GM21528 (cell line): ENCODE results near the gene ANTXR1.

Experiments
- ATAC-seq: cut with Tn5 transposase; IDR thresholded peaks from one replicate; pipeline ENCODE4 v1.9.1; 2021; ENCODE audit warnings: mild to moderate bottlenecking, moderate library complexity; ENCODE audit not compliant: unreplicated experiment, low FRiP score

Gene ANTXR1

DNA sequence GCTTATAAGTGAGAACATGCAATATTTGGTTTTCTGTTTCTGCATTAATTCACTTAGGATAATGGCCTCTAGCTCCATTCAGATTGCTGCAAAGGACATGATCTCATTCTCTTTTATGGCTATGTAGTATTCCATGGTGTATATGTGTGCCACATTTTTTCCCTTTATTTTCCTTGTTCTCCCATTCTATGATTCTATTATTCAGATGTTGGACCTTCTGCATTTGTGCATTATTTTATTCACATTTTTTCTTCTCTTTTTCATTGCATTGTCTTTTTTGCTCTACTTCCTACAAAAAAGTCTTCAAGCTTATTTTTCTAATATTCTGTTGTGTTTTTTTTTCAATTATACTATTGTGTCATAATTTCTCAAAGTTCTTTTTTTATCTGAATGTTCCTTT lies 11.1 kb upstream of the ANTXR1 start:
- ATAC-seq = no peak

DNA sequence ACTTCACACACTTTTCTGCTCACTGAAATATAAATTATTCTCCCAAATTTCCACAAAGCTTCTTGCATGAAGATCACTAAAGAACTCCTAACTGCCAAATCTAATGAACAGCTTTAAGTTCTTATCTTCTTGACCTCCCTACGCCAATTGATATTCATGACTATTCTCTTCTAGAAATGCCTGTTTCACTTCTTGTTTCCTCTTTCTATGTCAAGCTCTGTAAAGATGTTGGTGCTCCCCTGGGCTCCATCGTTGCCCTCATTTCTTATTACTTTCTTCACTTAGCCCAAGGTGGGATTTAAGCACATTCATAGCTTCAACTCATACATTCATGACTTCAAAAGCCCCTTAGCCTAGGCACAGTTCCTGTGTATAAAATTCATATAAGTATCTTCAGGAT lies 9.2 kb upstream of the ANTXR1 start:
- ATAC-seq = no peak

DNA sequence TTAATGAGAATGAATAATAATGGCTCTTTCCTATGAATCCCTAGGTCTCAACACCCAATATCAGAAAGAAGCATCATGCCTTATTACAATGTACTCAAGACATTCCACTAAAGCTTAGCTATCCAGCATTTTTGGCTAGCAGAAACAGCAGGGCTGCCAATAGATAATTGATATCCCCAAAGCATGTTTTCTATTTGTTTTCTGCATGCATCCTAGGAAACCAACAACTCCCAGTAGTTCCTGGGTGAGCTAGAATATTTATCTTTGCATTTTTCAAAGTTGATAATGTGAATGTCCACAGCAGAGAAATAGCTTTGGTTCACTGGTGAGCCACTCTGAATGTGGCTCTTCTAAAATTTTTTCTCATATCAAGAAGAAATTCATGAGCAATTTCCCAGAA lies 5.8 kb upstream of the ANTXR1 start:
- ATAC-seq = no peak

DNA sequence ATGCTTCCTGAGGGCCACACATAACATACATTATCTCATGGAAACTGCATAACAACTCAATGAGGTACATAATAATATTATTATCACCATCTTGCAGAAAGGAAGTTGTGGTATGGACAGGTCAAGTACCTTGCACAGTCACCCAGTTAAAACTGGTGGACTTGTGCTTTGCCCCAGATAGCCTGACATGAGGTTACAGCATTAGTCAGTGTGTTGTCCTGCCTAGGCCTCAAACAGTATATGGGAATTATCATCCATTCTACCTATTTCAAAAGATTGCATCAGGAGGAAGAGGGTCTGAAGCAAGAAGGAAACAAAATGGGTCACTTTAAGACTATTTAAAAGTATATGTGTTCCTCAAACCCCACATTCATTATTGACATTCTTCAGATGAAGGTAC lies 5.4 kb upstream of the ANTXR1 start:
- ATAC-seq = no peak

DNA sequence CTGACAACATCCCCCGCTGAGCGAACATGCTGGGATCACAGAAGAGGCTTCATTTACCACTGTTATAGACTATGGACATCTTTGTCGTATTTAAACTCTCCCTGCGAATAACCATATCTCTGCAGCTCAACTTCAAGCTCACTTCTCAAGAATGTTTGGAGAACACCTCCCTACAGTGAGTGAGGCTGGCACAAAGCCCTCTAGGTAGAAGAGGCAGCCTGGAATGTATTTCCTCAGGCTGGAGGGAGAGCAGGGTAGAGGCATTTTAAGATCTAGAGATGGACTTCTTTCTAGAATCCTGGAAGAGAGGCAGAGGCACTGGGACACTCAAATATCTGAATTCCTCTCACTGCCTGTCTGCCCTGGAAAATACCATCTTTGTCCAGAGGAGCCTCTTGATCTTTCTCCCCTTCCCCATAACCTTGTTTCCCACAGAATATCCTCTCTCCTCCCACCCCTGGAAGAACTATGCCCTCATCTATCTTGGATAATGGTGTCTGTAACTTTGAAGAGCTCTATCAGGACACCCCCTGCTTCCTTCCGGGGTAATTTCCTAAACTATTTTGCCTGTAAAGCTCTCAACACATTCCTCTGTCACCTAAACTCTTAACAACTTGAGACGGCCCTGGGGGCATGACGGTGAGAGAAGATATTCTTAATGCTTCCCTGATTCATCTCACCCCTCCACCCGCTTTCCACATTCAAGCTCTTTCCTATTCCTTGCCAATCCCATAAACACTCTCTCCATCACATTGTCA lies 2.4 kb upstream of the ANTXR1 start:
- ATAC-seq = no peak

DNA sequence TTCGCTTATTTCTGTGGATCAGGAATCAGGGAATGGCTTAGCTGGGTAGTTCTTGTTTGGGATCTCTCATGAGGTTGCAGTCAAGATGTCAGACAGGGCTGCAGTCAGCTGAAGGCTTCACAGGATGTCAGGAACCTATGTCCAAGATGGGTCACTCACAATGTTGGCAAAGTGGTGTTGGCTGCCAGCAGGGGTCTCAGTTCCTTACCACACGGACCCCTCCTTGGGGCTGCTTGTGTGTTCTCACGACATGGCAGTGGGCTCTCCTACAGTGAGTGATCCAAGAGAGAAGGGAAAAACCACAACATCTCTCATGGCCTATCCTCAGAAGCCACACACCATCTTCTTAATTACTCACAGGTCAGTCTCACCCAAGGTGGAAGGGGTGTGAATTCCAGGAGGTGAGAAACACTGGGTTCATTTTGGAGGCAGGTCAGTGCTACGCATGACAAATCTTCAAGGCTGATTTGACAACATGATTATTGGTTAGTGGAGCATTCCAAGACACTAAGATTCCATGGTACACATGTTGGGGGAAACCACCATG lies 1.3 kb upstream of the ANTXR1 start:
- ATAC-seq = no peak

DNA sequence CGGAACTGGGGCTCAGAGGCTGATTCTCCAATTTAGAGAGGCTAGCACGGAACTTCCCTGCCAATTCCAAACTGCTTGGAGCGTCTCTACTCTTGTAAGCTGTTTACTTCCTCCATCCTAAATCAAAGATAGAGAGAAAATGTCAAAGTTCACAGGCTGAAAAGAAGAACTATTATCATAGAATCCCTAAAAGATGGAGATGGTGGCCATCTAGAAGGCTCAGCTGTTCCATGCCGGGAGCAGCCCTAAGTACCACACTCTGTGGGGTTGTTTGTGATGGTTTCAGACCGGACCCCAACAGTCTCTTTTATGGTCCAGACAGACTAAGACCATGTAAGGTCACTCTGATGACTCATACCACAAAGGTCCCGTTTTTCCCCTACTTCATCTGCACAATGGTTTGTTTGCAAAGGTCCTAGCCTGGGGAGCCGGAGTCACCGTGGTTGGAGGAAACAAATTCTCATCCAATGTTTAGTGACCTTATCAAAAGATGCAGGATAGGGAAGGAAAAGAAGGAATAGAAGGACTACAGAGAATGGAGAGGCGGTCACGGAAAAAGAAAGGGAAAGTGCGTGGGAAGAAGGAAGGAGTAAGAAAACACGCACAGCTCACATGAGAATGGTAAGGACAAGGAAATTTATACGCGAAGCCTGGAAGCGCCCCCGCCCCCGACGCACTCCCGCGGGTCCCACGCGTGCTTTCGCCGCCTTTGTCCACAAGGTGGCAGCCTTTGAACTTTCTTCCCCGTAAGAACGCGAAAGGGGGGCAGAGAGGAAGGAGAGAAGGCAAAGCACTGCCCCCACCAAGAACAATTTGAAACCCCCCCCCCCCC lies 453 bp upstream of the ANTXR1 start:
- no peak for ATAC-seq

DNA sequence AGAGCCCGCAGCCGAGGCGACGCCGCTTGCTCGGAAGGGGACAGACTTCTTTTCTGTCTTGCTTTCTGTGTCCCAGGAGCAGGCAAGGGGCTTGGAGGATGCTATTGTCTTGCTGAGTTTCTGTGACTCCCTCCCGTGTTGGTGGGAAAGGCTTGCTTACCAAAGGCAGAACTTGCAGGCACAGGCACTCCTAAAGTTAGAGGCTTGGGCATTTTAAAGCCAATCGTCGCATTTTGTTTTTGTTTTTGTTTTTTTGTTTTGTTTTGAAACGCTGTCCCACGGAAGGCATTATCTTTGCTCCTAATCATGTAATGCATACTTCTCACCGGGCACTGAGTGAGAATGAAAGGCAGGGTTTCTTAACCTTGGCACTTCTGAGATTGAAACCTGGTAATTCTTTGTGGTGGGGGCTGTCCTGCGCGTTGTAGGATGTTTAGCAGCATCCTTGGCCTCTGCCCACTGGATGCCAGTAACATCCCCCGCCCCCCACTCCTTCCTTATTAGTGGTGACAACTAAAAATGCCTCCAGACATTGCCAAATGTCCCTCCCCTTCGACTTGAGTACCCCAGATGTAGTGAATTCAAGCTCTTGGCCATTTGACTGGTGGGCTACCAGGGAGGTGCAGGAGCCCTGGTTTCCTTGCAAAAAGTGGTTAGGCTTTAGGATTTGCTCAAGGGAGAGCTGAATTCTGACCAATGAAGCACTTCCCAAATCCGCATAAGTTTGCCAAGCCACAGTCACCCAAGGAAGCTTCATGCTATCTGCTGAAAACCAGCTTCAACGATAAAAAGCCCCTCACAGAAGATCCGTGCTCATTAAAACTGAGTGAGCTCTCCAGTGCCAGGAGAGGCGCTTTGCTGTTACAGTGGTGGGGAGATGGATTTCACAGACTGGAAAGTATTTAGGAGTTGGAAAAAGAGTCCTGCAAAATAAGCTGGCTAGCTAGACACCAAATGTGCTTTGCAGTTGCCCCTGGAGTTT lies 1.2 kb downstream of the ANTXR1 start:
- no peak for ATAC-seq

DNA sequence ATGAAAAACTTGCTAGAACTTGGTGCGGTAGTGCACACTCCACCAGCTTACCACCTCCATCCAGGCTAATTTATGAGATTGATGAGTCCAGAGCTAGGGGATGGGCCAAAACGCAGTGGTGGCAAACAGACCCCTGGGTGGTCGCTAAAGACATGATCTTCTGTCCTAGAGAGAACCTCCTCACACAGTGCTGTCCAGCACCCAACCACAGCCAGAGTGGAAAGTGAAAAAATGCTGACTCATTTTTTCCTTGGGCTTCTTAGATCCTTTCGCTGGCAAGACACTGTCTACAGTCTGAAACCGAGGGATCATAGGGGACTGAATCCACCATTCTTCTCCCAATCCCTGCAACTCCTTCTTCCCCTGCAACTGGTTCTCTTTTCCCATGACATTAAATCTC lies 4.1 kb downstream of the ANTXR1 start:
- ATAC-seq = no peak

DNA sequence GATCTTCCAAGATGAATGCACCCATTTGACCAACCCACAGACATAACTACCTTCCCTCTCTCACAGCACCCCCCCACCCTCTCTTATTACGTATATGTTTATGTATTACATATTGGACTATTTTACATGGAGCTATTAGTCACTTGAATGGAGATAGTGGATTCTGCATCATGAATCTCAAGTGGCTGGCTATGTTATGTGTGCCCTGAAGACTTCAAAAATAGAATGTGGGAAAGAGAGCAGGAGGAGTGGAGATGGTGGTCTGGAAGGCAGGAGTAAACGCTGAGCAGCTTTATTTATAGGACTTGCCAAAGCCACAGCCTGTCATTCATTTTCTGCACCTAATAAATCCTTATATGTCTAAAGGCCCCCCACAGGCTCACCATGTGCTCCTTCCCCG lies 4.9 kb downstream of the ANTXR1 start:
- ATAC-seq = no peak

DNA sequence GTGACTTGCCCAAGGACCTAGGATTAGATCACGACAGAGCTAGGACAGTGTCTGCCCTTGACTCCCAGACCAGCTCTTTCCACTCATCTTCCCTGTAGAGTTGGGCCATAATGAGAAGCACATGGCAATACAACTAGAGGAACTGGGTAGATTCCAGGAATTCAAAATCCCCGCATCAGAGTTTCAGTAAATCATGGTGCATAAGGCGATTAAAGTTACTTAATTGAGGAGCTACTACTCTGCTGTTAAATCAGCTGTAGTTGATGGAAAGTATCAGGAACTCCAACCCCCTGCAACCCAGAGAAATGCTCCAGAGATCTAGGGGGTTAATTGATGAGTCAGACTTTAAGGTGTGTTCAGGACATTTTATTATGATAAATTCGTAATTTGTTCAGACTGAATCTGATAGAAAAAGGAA lies 5.7 kb downstream of the ANTXR1 start:
- ATAC-seq = no peak

DNA sequence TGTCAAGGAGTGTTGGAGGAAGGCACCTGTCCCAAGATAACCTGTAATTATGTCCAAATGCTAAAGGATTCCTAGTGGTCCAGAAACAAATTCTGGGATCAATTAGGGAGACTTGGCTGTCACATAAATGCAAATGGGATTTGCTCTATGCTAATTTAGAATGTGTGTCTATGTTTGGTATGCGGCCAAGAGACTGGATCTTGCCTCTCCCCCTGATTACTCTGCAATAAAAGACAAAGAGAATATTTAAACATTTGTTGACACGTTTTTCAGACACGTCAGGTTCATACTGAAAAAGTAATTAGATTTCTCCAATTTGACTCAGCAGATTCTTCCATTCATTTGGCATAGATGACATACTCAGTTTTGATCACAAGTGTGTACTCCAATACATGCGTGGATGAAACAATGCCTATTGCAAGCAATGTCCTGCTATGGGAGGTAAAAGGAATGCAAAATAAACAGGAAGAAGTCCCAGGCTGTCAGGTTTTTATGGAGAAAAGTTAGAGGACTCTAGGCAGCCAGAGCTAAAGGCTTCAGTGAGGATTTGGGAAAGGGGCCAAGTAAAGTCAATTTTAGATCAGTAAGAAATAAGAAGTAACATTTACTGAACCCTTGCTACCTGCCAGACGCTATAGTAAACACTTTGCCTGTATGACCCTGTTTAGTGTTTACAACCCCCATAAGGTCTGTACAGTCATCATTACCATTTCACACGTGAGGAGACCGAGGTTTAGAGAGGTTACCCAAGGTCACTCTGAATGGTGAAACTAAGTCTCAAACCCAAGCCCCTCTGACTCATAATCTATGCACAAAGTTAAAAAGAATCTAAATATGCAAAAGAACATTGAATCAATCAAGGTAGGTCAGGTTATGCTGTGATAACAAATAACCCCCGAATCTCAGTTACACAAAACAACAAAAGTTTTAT lies 7.8 kb downstream of the ANTXR1 start:
- ATAC-seq = no peak

DNA sequence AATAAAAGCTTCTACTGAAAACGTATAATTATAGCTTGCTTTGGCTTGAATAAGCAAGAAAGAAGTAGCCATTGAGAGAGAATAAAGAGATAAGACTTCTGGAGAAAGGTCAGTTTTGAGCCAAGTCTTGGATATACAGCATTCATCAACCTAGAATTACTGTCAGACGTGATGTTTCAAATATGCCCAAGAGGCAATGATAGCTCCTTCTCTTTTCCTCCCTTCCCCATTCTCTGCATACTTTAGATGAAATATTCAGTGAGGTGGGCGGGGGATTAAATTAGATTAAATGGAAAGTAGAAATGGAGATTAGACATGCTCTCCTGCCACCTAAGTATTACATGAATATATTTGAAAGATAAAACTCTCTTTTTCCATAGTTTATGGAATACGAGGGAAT lies 8.7 kb downstream of the ANTXR1 start:
- ATAC-seq = no peak

DNA sequence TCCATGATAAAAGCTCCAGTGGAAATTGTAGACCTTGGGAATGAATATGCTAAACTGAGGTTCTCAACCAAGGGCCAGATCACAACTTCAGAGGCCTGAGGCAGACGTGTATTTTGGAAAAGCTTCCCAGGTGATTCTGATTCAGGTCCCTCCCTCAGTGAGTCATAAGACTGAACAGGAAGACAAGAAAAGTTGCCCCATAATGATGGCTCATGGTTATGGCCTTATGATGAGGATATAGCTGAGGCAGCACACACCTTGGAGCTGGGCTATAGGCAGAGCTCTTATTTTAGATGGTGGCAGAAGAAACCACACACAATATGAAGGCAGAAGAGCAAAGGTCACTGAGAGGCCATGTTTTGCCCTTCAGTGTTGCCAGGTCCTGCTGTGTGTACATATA lies 9.6 kb downstream of the ANTXR1 start:
- ATAC-seq = no peak

DNA sequence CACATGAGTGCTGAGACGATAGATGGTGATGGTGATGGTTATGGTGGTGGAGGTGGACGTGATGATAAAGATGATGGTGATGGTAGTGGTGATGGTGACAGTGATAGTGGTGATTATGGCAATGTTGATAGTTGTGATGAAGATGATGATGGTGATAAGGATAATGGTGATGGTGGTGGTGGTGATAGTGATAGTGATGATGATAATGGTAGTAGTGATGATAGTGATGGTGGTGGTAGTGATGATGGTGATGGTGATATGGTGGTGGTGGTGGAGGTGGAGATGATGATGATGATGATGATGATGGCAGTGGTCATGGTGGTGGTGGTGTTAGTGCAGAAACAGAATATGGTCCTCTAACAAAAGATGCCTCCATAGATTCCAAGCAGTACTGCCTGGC lies 10.3 kb downstream of the ANTXR1 start:
- ATAC-seq = no peak

DNA sequence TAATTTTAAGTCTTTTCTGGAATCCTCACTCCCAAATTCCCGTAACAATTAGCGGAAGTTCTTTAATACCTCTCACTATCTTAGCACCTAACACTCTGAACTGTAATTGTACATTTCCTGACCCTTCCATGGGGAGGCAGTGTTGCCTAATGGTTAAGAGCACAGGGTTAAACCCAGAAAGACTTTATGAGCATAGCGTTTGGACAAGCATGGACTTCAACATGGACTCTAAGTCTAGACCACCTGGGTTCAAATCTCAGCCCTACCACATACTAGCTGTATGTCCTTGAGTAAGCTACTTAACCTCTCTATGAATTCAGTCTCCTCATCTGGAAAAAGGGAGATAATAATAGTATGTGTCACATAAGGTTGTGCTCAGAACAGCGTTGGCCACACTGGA lies 13.0 kb downstream of the ANTXR1 start:
- no peak for ATAC-seq

DNA sequence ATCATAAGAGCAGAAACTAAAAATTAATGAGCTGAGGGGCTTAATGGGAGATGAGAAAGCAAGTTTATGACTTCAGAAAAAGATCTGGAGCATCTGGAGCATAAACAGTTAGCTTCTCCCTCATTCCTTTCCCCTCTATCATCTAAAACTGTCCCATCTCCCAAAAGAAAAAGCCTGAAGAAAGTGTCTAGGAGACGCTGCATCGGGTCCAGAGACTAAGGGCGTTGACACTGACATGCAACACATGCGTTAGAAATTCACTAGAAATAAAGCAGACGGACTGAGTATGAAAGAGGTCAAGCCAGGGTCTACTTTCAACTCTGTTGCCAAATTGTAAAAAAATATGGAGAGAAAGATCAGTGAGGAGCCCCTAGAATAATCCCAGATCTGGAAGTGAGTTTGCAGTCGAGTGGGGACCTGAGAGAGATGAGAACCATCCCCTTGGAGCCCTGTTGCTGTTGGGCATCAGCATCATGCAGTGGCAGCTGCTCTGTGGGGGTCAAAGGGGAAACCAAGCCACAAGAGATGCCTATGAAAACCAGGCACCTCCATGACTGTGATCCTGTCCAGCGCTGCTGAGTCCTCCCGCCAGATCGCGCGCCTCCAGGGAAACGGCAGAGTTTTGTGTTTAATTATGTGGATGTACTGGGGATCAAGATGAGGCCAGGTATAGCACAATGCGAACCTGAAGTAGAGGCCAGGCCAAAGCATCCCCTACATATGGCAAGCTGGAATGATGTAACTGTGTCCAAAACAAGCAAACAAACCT lies 13.9 kb downstream of the ANTXR1 start:
- ATAC-seq = no peak

DNA sequence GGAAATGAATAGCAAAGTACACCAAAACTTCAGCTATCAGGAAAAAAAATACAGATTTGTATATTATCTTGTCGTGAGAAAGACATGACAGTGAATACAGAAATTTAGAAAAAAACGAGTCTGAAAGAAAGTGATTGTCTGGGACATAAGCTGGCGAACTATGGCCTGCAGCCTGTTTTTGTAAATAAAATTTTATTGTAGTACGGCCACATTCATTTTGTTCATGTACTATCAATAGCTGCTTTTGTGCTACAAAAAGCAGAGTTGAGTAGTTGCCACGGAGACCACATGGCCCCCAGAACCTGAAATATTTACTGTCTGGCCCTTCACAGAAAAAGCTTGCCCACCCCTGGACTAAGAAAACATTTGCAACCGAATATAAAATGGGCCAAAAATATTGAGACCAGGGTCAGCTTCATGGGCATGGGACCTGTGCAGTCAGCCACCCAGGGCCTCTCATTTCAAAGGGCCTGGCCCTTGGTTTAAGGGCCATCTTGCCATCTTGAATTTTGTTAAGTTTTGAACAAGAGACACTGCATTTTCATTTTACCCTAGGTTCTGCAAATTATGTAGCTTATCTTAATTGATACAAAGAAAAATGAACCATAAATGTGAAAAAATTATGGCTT lies 17.9 kb downstream of the ANTXR1 start:
- ATAC-seq = no peak
